ENCODE measurements around the gene KLF17.

Gene KLF17

DNA sequence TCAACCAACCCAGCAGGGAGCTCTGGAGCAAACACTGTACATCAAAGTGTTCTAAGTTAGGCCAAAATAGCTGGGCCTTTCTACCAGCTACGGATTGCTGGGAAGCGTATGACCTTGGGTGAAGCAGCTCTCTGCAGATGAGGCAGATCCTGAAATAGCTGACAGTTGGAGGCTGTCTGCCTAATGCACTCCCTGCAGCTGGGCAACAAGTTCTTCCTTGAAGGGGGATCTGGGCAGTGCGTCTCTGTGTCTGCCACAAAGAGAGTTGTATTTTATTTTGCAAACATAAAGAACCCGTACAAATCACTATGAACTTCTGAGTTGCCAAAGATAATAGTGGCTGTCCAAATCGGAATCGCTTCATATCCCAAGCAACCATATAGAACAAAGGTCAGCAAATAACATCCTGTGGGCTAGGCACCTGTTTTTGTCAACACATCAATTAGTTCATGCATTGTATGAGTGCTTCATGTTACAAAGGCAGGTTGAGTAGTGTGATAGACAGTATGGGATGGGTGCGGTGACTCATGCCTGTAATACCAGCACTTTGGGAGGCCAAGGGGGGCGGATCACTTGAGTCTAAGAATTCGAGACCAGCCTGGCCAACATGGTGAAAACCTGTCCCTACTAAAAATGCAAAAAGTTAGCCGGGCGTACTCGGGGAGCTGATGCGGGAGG is 29.1 kb upstream of the KLF17 start:
- Histone ChIP-seq H3K4me1 (ENCODE audit: control insufficient read depth, insufficient read depth, low read length) (no peaks in the 10 kb centered on the region), H3K27ac (ENCODE audit: low read depth, low read length) (no peak overlapping the region), H3K4me3 (ENCODE audit: low read length) (no peak overlapping the region), H3K9ac (ENCODE audit: low read length) (no peak overlapping the region), H3K36me3 (ENCODE audit: control insufficient read depth, insufficient read depth, low read length) (no peaks in the 10 kb centered on the region), H3K27me3 (ENCODE audit: control insufficient read depth, insufficient read depth, low read length) (no peaks in the 10 kb centered on the region)

- H3K27me3 ChIP-seq (ENCODE audit: control insufficient read depth, insufficient read depth, low read length), result no peaks in the 10 kb centered on the region
- H3K4me1 ChIP-seq (ENCODE audit: control insufficient read depth, insufficient read depth, low read length), result no peaks in the 10 kb centered on the region
- H3K9ac ChIP-seq (ENCODE audit: low read length), result no peak overlapping the region
- H3K27ac ChIP-seq (ENCODE audit: low read depth, low read length), result no peak overlapping the region
- no peak overlapping the region for H3K4me3 ChIP-seq (ENCODE audit: low read length)
- no peaks in the 10 kb centered on the region for H3K36me3 ChIP-seq (ENCODE audit: control insufficient read depth, insufficient read depth, low read length)
Measured at GRCh38 chr1:44090429-44091252, 28.0 kb upstream of the KLF17 start.

DNA sequence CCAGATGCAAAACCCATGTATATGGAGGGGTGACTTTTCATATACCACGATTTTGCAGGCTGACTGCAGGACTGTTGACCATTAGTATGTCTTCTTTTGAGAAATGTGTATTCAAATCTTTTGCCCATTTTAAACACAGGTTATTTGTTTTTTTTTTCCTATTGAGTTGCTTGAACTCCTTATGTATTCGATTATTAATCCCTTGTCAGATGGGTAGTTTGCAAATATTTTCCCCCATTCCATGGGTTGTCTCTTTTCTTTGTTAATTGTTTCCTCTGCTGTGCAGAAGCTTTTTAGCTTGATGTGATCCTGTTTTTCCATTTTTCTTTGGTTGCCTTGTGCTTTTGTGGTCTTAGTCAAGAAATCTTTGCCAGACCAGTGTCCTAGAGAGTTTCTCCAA is 24.6 kb upstream of the KLF17 start:
- Histone ChIP-seq H3K4me3 (ENCODE audit: low read length) (no peak overlapping the region), H3K4me1 (ENCODE audit: control insufficient read depth, insufficient read depth, low read length) (no peaks in the 10 kb centered on the region), H3K9ac (ENCODE audit: low read length) (no peak overlapping the region), H3K27me3 (ENCODE audit: control insufficient read depth, insufficient read depth, low read length) (no peaks in the 10 kb centered on the region), H3K27ac (ENCODE audit: low read depth, low read length) (no peak overlapping the region), H3K36me3 (ENCODE audit: control insufficient read depth, insufficient read depth, low read length) (no peaks in the 10 kb centered on the region)

- H3K4me3 ChIP-seq (ENCODE audit: low read length), result no peak overlapping the region
- no peak overlapping the region for H3K27ac ChIP-seq (ENCODE audit: low read depth, low read length)
- no peaks in the 10 kb centered on the region for H3K36me3 ChIP-seq (ENCODE audit: control insufficient read depth, insufficient read depth, low read length)
- H3K27me3 ChIP-seq (ENCODE audit: control insufficient read depth, insufficient read depth, low read length), result no peaks in the 10 kb centered on the region
- H3K4me1 ChIP-seq (ENCODE audit: control insufficient read depth, insufficient read depth, low read length), result no peaks in the 10 kb centered on the region
- no peak overlapping the region for H3K9ac ChIP-seq (ENCODE audit: low read length)
Measured at GRCh38 chr1:44100183-44100868, 18.3 kb upstream of the KLF17 start.

DNA sequence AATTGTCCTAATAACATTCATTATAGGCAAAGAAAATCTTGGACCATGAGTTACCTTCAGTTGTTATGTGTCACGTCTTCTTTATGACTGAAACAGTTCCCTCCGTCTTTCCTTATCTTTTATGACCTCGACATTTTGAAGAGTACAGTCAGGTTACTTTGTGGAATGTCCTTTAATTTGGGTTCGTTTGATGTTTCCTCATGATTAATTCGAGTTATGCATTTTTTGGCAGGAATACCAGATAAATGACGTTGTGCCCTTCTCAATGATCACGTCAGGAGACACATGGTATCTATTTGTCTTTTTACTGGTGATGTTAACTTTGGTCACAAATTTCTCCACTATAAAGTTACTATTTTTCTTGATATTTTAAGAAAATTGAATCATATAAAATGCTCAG is 17.3 kb upstream of the KLF17 start:
- H3K4me1 ChIP-seq (ENCODE audit: control insufficient read depth, insufficient read depth, low read length), result no peaks in the 10 kb centered on the region
- H3K4me3 ChIP-seq (ENCODE audit: low read length), result no peak overlapping the region
- H3K27ac ChIP-seq (ENCODE audit: low read depth, low read length), result no peak overlapping the region
- no peak overlapping the region for H3K9ac ChIP-seq (ENCODE audit: low read length)
- no peaks in the 10 kb centered on the region for H3K36me3 ChIP-seq (ENCODE audit: control insufficient read depth, insufficient read depth, low read length)
- no peaks in the 10 kb centered on the region for H3K27me3 ChIP-seq (ENCODE audit: control insufficient read depth, insufficient read depth, low read length)

DNA sequence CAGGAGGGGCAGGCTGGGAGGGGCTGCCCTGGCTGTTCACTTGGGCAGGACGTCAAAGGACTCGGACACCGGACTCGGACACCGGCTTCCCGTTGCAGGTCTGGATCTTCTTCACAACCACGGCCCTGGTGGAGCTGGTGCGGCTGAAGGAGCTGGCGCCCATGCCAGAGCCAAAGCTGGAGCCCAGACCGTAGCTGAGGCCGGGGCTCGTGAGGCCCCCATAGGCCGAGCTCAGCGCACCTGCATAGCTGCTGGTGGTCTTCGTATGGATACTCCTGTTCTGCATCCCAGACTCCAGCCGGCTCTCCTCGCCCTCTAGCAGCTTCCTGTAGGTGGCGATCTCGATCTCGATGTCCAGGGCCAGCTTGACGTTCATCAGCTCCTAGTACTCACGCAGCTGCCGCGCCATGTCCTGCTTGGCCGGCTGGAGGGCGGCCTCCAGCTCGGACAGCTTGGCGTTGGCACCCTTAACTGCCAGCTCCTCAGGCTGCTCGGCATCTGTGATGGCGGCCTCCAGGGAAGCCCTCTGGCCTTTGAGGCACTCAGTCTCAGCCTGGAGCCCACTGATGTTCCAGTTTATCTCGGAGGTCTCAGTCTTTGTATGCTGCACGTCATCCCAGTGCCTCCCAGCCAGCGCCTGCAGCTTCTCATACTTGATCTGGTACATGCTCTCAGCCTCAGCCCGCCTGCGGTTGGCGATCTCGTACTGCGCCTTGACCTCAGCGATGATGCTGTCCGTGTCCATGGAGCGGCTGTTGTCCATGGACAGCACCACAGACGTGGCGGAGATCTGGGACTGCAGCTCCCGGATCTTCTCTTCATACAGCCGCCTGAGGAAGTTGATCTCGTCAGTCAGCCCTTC is 15.1 kb upstream of the KLF17 start:
- H3K4me3 ChIP-seq (ENCODE audit: low read length), result no peak overlapping the region
- H3K9ac ChIP-seq (ENCODE audit: low read length), result no peak overlapping the region
- no peaks in the 10 kb centered on the region for H3K4me1 ChIP-seq (ENCODE audit: control insufficient read depth, insufficient read depth, low read length)
- no peaks in the 10 kb centered on the region for H3K27me3 ChIP-seq (ENCODE audit: control insufficient read depth, insufficient read depth, low read length)
- no peaks in the 10 kb centered on the region for H3K36me3 ChIP-seq (ENCODE audit: control insufficient read depth, insufficient read depth, low read length)
- no peak overlapping the region for H3K27ac ChIP-seq (ENCODE audit: low read depth, low read length)

DNA sequence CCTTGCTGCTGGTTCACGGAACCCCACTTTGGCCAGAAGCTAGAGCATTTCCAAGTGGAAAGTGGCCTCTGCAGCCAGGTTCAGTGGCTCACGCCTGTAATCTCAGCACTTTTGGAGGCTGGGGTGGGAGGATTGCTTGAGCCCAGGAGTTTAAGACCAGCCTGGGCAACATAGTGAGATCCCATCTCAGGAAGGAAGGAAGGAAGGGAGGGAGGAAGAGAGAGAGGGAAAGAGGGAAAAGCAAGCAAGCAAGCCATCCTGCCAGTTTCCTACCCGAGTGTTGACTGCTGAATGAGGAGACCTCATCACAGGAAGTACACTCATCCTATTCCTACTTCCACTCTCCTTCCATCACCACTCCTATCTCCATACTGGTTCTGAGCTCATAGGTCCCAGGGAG is 12.8 kb upstream of the KLF17 start:
- H3K36me3 ChIP-seq (ENCODE audit: control insufficient read depth, insufficient read depth, low read length), result no peaks in the 10 kb centered on the region
- H3K4me3 ChIP-seq (ENCODE audit: low read length), result no peak overlapping the region
- no peaks in the 10 kb centered on the region for H3K27me3 ChIP-seq (ENCODE audit: control insufficient read depth, insufficient read depth, low read length)
- no peak overlapping the region for H3K27ac ChIP-seq (ENCODE audit: low read depth, low read length)
- no peaks in the 10 kb centered on the region for H3K4me1 ChIP-seq (ENCODE audit: control insufficient read depth, insufficient read depth, low read length)
- H3K9ac ChIP-seq (ENCODE audit: low read length), result no peak overlapping the region

GRCh38 chr1:44108241-44108640 is 10.4 kb upstream of the KLF17 start:
- Histone ChIP-seq H3K4me1 (ENCODE audit: control insufficient read depth, insufficient read depth, low read length) (no peaks in the 10 kb centered on the region), H3K36me3 (ENCODE audit: control insufficient read depth, insufficient read depth, low read length) (no peaks in the 10 kb centered on the region), H3K27me3 (ENCODE audit: control insufficient read depth, insufficient read depth, low read length) (no peaks in the 10 kb centered on the region), H3K4me3 (ENCODE audit: low read length) (no peak overlapping the region), H3K27ac (ENCODE audit: low read depth, low read length) (no peak overlapping the region), H3K9ac (ENCODE audit: low read length) (no peak overlapping the region)

- no peak overlapping the region for H3K27ac ChIP-seq (ENCODE audit: low read depth, low read length)
- H3K27me3 ChIP-seq (ENCODE audit: control insufficient read depth, insufficient read depth, low read length), result no peaks in the 10 kb centered on the region
- H3K9ac ChIP-seq (ENCODE audit: low read length), result no peak overlapping the region
Measured at GRCh38 chr1:44108971-44109370, 9.7 kb upstream of the KLF17 start.

GRCh38 chr1:44110916-44111315 is 7.7 kb upstream of the KLF17 start:
- Histone ChIP-seq H3K9ac (ENCODE audit: low read length) (no peak overlapping the region), H3K27ac (ENCODE audit: low read depth, low read length) (no peak overlapping the region)

More at GRCh38 chr1:44108971-44109370, 9.7 kb upstream of the KLF17 start:
- Histone ChIP-seq H3K4me3 (ENCODE audit: low read length) (no peak overlapping the region), H3K36me3 (ENCODE audit: control insufficient read depth, insufficient read depth, low read length) (no peaks in the 10 kb centered on the region), H3K4me1 (ENCODE audit: control insufficient read depth, insufficient read depth, low read length) (no peaks in the 10 kb centered on the region)

GRCh38 chr1:44111861-44112260 is 6.8 kb upstream of the KLF17 start:
- H3K4me1 ChIP-seq (ENCODE audit: control insufficient read depth, insufficient read depth, low read length), result no peaks in the 10 kb centered on the region
- no peak overlapping the region for H3K27ac ChIP-seq (ENCODE audit: low read depth, low read length)
- H3K36me3 ChIP-seq (ENCODE audit: control insufficient read depth, insufficient read depth, low read length), result no peaks in the 10 kb centered on the region
- no peak overlapping the region for H3K9ac ChIP-seq (ENCODE audit: low read length)
- H3K4me3 ChIP-seq (ENCODE audit: low read length), result no peak overlapping the region
- H3K27me3 ChIP-seq (ENCODE audit: control insufficient read depth, insufficient read depth, low read length), result no peaks in the 10 kb centered on the region

More at GRCh38 chr1:44110916-44111315, 7.7 kb upstream of the KLF17 start:
- H3K4me3 ChIP-seq (ENCODE audit: low read length), result no peak overlapping the region
- H3K27me3 ChIP-seq (ENCODE audit: control insufficient read depth, insufficient read depth, low read length), result no peaks in the 10 kb centered on the region
- H3K4me1 ChIP-seq (ENCODE audit: control insufficient read depth, insufficient read depth, low read length), result no peaks in the 10 kb centered on the region
- H3K36me3 ChIP-seq (ENCODE audit: control insufficient read depth, insufficient read depth, low read length), result no peaks in the 10 kb centered on the region

DNA sequence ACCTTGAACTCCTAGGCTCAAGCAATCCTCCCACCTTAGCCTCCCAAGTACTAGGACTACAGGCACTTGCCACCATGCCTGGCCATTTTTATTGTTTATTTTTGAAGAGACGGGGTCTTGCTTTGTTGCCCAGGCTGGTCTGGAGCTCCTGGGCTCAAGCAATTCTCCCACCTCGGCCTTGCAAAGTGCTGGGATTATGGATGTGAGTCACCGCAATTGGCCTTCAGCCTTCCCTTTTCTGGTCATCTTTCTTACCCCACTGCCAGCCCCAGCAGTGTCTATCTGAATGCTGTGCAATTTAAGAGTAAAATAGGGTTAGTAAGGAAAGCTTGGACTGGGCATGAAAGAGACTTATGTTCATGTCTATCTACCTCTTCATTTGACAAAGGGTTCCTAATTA is 6.1 kb upstream of the KLF17 start:
- no peak overlapping the region for H3K27ac ChIP-seq (ENCODE audit: low read depth, low read length)
- no peaks in the 10 kb centered on the region for H3K27me3 ChIP-seq (ENCODE audit: control insufficient read depth, insufficient read depth, low read length)
- H3K4me1 ChIP-seq (ENCODE audit: control insufficient read depth, insufficient read depth, low read length), result no peaks in the 10 kb centered on the region
- no peaks in the 10 kb centered on the region for H3K36me3 ChIP-seq (ENCODE audit: control insufficient read depth, insufficient read depth, low read length)
- H3K4me3 ChIP-seq (ENCODE audit: low read length), result no peak overlapping the region
- H3K9ac ChIP-seq (ENCODE audit: low read length), result no peak overlapping the region

Data from rectal smooth muscle tissue (tissue), 1 donor.